AG20443 (cell line): ENCODE results near the gene NIM1K.
"Not testable (repeated sequence)": the region's sequence is repeated elsewhere in the genome, so short reads cannot be mapped to it uniquely, and the experiment has no call there.

Experiments
- DNase-seq: peaks from one replicate; pipeline ENCODE4 v3.0.0; 2012; ENCODE audit warnings: low spot score, mixed read lengths

The NIM1K gene

DNA sequence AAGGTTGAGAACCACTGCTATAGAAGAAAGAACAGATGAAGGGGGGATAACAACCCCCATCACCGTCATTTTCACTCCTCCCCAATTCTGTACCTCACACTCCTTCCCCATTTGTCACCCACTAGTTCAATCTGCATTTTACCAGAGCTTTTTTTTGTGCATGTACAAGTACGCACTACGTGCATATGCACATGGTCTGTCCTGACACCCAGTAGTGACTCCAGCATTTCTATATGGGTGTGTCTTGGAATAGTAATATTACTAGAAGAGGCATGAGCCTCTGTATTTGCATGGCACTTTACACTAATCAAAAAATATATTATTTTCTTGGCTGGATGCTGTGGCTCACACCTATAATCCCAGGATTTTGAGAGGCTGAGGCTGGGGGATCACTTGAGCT lies 38.7 kb downstream of the NIM1K start:
- no peak for DNase-seq

- no peak for DNase-seq
Observed at GRCh38 chr5:43231977-43232376, 40.0 kb downstream of the NIM1K start.

DNA sequence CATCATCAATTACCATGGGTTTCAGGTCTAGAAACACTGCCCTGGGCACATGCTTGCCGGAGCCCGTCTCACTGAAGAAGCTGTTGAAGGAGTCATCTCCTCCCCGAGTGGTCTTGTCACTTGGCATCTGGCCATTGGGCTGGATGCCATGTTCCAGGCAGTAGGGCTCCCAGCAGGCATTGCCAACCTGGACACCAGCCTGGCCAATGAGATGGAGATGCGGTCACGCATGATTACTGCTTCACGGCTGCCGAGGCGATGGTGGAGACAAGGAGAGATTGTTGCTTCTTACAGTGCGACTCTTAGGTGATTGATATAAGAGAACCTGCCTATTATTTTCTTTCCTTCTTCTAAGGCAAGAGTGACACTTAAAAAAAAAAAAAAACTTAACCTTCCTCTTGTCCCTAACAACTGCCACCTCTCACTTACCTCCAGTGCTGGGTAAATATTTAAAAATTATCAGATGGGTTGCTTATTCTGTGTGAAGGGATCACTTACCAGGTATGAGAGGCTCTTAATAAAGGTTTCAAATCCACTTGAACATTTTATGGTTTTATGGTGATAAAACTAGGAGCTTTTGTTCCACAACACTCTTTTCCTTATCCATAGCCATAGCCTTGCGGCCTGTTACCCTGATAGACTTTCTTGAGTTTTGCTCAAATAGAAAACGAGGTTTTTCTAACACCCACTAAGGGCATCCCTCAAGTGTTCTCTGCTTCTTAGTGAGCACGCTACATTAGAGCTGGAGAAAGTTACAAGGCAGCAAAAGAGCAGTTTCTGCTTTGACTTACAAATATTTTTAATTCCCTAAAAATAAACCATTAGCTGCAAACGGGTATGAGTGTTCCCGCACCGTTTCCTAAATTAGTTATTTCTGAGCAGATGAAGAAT lies 41.2 kb downstream of the NIM1K start:
- DNase-seq: no peak

DNA sequence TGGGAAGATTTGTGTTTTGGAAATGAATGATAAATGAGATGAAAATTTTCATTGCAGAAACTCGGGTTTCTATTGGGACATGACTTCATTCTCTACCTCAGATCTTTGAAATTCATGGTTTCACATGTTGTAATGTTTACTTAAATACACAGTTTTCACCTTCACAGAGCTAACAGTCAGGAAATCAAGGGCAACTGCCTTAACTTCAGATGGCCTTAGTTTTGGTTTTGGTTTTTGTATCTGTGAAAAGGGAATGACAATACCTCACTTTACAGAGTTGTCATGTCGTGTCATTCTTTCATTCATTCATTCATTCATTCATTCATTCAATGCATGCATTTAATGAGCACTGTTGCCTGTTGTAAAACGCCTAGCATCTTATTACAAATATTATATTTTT lies 41.9 kb downstream of the NIM1K start:
- DNase-seq: no peak

- DNase-seq: no peak
Observed at GRCh38 chr5:43236653-43237355, 44.8 kb downstream of the NIM1K start.

DNA sequence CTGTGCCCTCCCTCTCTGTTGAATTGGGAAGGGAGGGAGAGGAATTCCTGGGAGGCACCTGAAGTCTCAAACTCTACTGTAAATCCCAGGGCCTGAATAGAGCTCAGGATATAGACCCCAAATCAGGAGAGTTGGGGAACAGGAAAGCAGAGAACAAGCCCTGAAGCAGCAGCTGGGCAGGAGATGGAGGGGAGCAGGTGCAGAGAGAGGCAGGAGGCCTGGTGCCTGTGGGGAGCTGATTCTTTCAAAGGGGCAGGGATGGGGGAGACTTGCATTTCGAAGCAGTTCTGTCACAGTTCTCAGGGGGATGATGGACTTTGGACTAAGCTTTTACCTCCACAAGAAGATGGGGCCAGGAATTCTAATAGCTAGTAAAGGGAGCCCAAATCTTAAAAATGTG lies 50.2 kb downstream of the NIM1K start:
- no peak for DNase-seq

GRCh38 chr5:43243270-43243669 lies 51.2 kb downstream of the NIM1K start:
- no peak for DNase-seq

GRCh38 chr5:43244823-43245565 lies 53.0 kb downstream of the NIM1K start:
- no peak for DNase-seq

DNA sequence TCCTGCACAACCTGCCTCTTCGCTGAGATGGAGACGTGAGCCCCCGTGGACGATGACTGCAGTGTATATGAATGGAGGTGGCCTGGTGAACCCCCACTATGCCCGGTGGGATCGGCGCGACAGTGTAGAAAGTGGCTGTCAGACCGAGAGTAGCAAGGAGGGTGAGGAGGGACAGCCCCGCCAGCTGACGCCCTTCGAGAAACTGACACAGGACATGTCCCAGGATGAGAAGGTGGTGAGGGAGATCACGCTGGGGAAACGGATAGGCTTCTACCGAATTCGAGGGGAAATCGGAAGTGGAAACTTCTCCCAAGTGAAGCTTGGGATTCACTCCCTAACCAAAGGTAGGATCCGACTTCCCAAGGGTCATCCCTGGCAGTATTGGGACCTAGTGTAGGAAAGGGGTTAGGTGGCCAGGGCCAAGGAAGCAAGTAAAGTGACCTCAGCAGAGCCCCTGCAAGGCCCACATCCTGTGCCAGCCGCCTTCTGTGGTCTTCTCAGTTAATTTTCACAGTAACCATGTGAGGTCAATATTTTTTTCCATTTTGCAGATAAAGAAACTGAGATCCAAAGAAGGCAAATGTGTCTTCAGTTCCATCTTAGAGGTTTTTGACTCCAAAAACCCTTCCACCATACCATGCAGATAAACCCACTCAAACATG lies 53.8 kb downstream of the NIM1K start:
- DNase-seq: no peak

DNA sequence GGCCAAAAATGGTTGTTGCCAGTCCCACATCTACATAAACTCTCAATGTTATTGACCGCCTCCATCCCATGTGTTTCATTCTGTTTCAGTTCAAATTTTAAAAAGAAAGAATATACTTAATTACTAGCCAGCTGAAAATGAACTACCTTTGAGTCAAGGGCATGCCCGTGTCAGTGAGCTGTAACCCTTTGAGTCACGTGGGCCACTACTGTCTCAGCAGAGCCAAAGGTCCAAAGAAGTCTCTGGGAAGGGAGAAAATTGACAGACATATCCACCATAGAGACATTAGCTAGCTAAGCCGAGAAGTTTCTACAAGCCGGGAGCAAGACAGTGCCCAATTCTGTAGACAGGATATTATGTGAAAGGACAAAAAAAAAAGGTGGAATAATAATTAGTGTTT lies 59.7 kb downstream of the NIM1K start:
- no peak for DNase-seq

- no peak for DNase-seq
Observed at GRCh38 chr5:43255704-43256103, 63.7 kb downstream of the NIM1K start.

GRCh38 chr5:43256261-43256966 lies 64.4 kb downstream of the NIM1K start:
- DNase-seq: no peak

- no peak for DNase-seq
Observed at GRCh38 chr5:43258116-43258515, 66.1 kb downstream of the NIM1K start.

DNA sequence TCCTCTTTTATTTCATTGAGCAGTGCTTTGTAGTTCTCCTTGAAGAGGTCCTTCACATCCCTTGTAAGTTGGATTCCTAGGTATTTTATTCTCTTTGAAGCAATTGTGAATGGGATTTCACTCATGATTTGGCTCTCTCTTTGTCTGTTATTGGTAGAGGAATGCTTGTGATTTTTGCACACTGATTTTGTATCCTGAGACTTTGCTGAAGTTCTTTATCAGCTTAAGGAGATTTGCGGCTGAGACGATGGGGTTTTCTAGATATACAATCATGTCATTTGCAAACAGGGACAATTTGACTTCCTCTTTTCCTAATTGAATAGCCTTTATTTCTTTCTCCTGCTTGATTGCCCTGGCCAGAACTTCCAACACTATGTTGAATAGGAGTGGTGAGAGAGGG lies 70.2 kb downstream of the NIM1K start:
- DNase-seq: not testable (repeated sequence)

DNA sequence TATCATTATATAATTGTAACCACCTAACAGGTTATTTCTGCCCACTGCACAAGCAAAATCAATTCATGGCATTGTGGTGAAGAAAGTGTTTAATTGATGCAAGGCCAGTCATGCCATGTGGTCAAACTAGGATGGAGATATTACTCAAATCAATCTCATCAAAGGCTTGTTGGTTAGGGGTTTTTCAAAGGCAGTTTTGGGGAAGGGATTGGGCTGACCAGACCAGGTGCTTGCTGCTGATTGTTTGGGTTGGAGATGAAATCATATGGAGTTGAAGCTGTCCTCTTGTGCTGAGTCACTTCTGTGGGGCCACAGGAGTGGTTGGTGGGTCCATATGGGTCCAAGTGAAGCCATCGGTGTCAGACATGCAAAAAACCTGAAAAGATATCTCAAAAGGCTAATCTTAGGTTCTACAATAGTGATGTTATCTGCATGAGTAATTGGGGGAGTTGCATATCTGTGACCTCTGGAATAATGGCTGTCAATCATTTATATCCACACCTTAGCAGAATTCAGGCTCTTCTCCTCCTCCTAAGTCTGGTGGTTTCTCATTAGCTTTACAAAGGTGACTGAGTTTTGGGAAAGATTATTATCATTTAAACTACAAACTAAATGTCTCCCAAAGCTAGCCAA lies 76.3 kb downstream of the NIM1K start:
- DNase-seq: no peak

DNA sequence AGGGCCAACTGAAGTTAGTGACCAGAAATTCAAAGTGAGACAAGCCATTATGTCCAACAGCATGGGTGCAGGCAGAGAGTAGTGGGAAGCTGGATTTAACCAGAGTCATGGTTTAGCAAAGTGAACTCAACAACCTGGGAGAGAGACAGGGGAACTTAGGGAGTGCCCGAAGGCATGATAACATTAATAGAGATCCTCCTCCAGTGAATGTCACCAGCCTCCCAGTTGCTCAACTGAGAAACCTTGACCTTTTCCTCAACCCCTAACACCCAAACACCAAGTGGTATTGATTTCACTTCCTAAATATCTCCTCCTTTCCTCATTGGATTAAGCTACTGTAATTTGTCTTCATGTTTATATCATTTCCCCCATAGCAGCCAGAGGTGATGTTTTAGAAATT lies 78.6 kb downstream of the NIM1K start:
- no peak for DNase-seq

GRCh38 chr5:43273552-43273951 lies 81.5 kb downstream of the NIM1K start:
- no peak for DNase-seq

DNA sequence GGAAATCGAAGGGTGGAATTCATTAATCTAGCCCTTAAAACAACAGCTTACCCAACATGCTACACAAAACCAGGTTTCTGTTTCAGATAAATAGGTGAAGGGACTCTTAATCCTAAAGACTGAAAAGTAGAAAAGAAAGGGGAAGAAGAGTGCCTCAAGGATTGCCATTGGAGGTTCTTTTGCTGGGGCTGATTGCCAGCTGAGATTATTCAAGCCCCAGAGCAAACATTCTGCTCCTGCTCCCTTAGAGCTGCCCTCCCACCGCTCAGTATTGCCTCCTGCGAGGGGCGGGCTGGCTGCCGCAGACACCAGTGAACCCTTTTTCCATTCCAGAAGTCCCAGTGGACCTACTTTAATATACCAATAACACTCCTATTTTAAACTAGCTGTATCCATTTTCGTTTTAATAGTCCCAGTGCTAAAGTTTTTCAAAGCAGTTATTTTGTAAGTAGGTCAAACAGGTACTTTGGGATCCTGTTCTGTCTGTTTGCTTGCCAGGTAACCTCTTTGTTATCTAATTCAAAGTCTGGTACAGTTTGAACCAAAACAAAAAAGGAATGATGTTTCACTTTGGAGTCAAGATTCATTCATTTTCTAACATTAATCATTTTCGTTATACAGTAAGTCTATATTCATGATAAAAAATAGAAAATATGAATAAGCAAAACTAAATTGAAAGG lies 82.5 kb downstream of the NIM1K start:
- no peak for DNase-seq

DNA sequence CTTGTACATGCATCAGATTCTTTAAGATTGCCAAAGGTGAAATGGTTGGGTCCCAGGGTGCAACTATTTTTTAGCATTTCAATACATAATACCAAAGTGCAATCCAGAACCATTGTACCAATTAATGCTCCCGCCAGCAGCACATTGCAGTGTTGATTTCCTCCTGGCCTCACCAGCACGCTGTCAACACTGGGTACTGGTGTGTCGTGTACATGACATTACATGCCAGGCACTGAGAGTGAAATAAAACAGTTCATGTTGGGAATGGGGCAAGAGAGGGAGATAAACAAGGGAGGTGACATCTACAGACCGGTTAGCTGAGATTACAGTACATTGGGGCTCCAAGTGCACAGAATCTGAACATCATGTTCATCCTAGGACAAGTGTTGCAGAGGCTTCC lies 83.4 kb downstream of the NIM1K start:
- DNase-seq: no peak

DNA sequence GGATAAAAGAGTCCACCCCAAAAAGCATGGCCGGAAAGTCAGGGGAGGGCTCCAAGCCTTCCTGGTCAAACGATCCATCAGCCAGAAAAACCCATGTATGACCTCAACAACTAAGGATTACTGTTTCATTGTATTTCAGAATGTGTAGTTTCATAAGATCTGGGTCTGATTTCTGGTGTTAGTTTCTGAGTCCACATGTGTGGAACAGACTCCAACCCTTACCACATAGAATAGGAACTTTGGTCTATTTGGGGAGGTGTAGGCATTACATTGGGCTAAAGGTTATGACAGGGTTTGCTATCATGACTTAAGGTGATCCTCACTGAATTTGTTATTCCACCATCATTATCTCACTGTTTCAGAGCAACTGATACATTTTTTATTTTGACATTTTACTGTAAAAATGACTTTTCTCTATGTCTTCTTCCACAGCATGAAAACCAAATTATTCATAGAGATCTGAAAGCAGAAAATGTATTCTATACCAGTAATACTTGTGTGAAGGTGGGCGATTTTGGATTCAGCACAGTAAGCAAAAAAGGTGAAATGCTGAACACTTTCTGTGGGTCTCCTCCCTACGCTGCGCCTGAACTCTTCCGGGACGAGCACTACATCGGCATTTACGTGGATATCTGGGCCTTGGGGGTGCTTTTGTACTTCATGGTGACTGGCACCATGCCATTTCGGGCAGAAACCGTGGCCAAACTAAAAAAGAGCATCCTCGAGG lies 87.7 kb downstream of the NIM1K start:
- DNase-seq: no peak
